ENCODE results near the gene LMO3. TPM values are rescaled to one million over a fixed set of nuclear protein-coding genes. Genes with fewer than 3 reads are reported as not detected.

The LMO3 gene
- polyA plus RNA-seq, 3 donors from 2014 or later, result not detected

- Mint-ChIP-seq H3K27ac (no peak overlapping the region), H3K4me3 (no peak overlapping the region), H3K27me3 (ENCODE audit: low read depth in 3 of 3) (peaks cover 0 to 2% (median 0%) of the 10 kb centered on the region in 3 donors), H3K4me1 (no peaks in the 10 kb centered on the region), H3K9me3 (peaks cover 3 to 31% (median 16%) of the 10 kb centered on the region in 6 donors), H3K36me3 (no peaks in the 10 kb centered on the region)
- no peak for DNase-seq
Observed at GRCh38 chr12:16513231-16513630, 92.7 kb downstream of the LMO3 start.

DNA sequence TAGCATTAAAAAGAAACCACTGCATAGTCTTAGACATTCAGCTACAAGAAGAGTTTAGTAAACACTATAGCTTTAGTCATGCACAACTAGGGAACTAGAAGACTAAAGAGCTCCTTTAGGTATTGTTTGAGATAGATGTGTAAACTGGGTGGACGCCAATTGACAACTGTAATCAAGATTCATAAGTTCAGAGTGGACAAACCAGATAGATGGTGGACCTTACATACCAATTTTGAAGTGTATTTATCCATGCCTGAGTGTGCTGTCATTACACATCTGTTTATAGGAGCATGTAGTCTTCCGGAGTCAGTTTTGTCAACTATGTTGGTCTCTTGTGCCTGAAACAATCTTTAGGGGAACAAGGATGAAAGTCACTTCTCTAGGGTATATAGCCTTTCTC lies 96.6 kb downstream of the LMO3 start:
- Mint-ChIP-seq H3K27ac (no peak overlapping the region), H3K9me3 (peaks cover 3 to 49% (median 13%) of the 10 kb centered on the region in 6 donors), H3K4me3 (no peak overlapping the region), H3K27me3 (ENCODE audit: low read depth in 3 of 3) (peaks cover 0 to 4% (median 0%) of the 10 kb centered on the region in 3 donors), H3K36me3 (peaks cover 0 to 5% (median 0%) of the 10 kb centered on the region in 3 donors), H3K4me1 (no peaks in the 10 kb centered on the region)
- no peak for DNase-seq

GRCh38 chr12:16506394-16506793 lies 99.6 kb downstream of the LMO3 start:
- Mint-ChIP-seq H3K9me3 (peaks cover 1 to 46% (median 18%) of the 10 kb centered on the region in 6 donors), H3K27me3 (ENCODE audit: low read depth in 3 of 3) (peaks cover 0 to 3% (median 0%) of the 10 kb centered on the region in 3 donors), H3K4me1 (no peaks in the 10 kb centered on the region), H3K4me3 (no peak overlapping the region), H3K36me3 (peaks cover 0 to 5% (median 0%) of the 10 kb centered on the region in 3 donors), H3K27ac (no peak overlapping the region)
- DNase-seq, result no peak

DNA sequence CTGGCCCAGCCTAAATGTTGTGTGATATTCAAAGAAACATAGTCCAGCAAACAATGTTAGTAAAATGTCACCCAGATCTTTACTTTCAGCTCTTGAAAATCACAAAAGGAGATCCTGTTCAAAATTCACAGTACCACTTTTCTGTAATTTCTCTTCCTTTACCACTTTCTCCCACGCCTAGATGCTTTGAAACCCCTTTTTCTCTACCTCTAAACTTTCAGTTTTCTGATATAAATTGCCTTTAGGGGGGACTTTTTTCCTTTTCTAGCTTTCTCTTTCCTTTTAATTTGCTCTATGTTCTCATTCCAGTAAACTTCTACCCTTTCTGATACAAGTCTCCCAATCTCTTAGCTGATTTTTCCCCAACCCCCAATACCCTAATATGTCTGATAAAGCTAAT lies 101.8 kb downstream of the LMO3 start:
- DNase-seq, result no peak
- no peak overlapping the region for H3K27ac Mint-ChIP-seq
- no peak overlapping the region for H3K4me3 Mint-ChIP-seq
- H3K9me3 Mint-ChIP-seq, result peaks cover 2 to 43% (median 19%) of the 10 kb centered on the region in 6 donors
- H3K4me1 Mint-ChIP-seq, result no peaks in the 10 kb centered on the region
- H3K36me3 Mint-ChIP-seq, result peaks cover 0 to 5% (median 0%) of the 10 kb centered on the region in 3 donors
- peaks cover 0 to 3% (median 0%) of the 10 kb centered on the region in 3 donors for H3K27me3 Mint-ChIP-seq (ENCODE audit: low read depth in 3 of 3)

DNA sequence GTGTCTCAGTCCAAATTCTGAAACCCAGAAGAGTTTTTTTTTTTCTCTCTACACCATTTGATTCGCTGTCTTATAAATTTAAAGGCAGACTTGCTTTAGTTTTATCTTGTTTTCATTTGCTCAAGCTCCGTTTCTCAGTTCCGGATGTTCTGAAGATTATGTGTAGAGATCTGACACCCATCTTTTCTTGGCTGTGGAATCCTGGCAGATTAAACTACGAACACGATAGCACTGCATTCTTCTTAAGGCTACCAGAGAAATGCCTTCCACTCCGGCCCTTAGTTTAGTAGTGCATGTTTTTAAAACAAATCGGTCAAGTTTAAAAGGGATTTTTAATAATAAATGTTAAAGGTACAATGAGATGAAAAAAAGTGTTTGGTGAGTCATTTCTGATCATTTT lies 106.4 kb downstream of the LMO3 start:
- DNase-seq, result no peak
- H3K9me3 Mint-ChIP-seq, result peaks cover 4 to 42% (median 11%) of the 10 kb centered on the region in 6 donors
- H3K4me3 Mint-ChIP-seq, result no peak overlapping the region
- H3K36me3 Mint-ChIP-seq, result no peaks in the 10 kb centered on the region
- no peaks in the 10 kb centered on the region for H3K4me1 Mint-ChIP-seq
- peaks cover 0 to 1% (median 0%) of the 10 kb centered on the region in 3 donors for H3K27me3 Mint-ChIP-seq (ENCODE audit: low read depth in 3 of 3)
- no peak overlapping the region for H3K27ac Mint-ChIP-seq
